H1 (cell line): ENCODE results near the gene DUS4L. TPM values are rescaled to one million over a fixed set of nuclear protein-coding genes. Genes with fewer than 3 reads are reported as not detected.

Source experiments
- CTCF ChIA-PET: fragments of 300-600 bp; sonication (Branson Sonifier 250); formaldehyde crosslinking; loops from one replicate; lab custom pipeline; 2021; ENCODE audit not compliant: partially characterized antibody; lab: Charles Lee
- POLR2A ChIA-PET: fragments of 300-600 bp; sonication (Branson Sonifier 250); formaldehyde crosslinking; loops from one replicate; lab custom pipeline; 2021; ENCODE audit warnings: inconsistent platforms; ENCODE audit not compliant: partially characterized antibody; lab: Charles Lee
- DNase-seq, 2 experiments: peaks; one replicate each; pipeline versions ENCODE4 v3.0.0 to v3.0.0-alpha.2; 2010 to 2022; ENCODE audit warnings: low spot score in 2 of 2, low read depth in 1 of 2, mixed read lengths in 1 of 2
- FAIRE-seq: peaks from 2 replicates; lab custom pipeline; 2011; peaks lifted over from hg19 to GRCh38; lab: Jason Lieb, UNC
- H2AFZ ChIP-seq: 2 replicates; pipeline ENCODE4 v1.8.1; 2012; ENCODE audit warnings: low read length, inconsistent platforms
- H2AK5ac ChIP-seq: 2 replicates; pipeline ENCODE4 v1.6.1; 2013; ENCODE audit warnings: low read depth, low read length
- H2BK120ac ChIP-seq: replicated peaks from 2 replicates; pipeline ENCODE3; 2013; ENCODE audit warnings: low read depth, low read length, inconsistent platforms
- H2BK12ac ChIP-seq: 2 replicates; pipeline ENCODE4 v1.6.1; 2013; ENCODE audit warnings: low read depth, low read length
- H2BK15ac ChIP-seq: 2 replicates; pipeline ENCODE4 v1.6.1; 2013; ENCODE audit warnings: low read length
- H2BK20ac ChIP-seq: 2 replicates; pipeline ENCODE4 v1.6.1; 2013; ENCODE audit warnings: low read length
- H2BK5ac ChIP-seq: 2 replicates; pipeline ENCODE4 v1.6.1; 2013; ENCODE audit warnings: low read depth, low read length
- H3K14ac ChIP-seq: 2 replicates; pipeline ENCODE4 v1.6.1; 2013; ENCODE audit warnings: inconsistent platforms; ENCODE audit not compliant: insufficient read length
- H3K18ac ChIP-seq: 2 replicates; pipeline ENCODE4 v1.6.1; 2013; ENCODE audit warnings: low read length; ENCODE audit errors: extremely low read depth
- H3K23ac ChIP-seq: 2 replicates; pipeline ENCODE4 v1.6.1; 2013; ENCODE audit warnings: inconsistent platforms; ENCODE audit not compliant: insufficient read length
- H3K23me2 ChIP-seq: 2 replicates; pipeline ENCODE4 v1.6.1; 2013; ENCODE audit warnings: low read depth, low read length
- H3K27ac ChIP-seq: 2 replicates; pipeline ENCODE4 v1.6.1; 2011; ENCODE audit warnings: low read depth, low read length, inconsistent platforms
- H3K27me3 ChIP-seq, 4 experiments: replicated peaks in 1 of 4; 1 replicate in 1 of 4; 2 replicates in 3 of 4; pipeline versions ENCODE4 v1.6.1 to v1.8.1; 2011 to 2013; ENCODE audit warnings: low read length in 3 of 4, mild to moderate bottlenecking in 3 of 4, inconsistent platforms in 2 of 4, mixed read lengths in 2 of 4, moderate library complexity in 1 of 4; ENCODE audit not compliant: control insufficient read depth in 3 of 4, insufficient read depth in 3 of 4; ENCODE audit errors: extremely low read depth in 1 of 4
- H3K36me3 ChIP-seq, 4 experiments: 2 replicates each; pipeline versions ENCODE4 v1.6.1 to v1.8.1; 2011 to 2013; ENCODE audit warnings: mild to moderate bottlenecking in 4 of 4, low read length in 3 of 4, moderate library complexity in 2 of 4, control low read depth in 1 of 4, inconsistent platforms in 1 of 4; ENCODE audit not compliant: insufficient read depth in 4 of 4, control insufficient read depth in 2 of 4
- H3K4ac ChIP-seq: replicated peaks from 2 replicates; pipeline ENCODE3; 2013; ENCODE audit warnings: low read length, low read depth, mixed read lengths, inconsistent platforms; ENCODE audit not compliant: insufficient read length
- H3K4me1 ChIP-seq, 4 experiments: replicated peaks in 1 of 4; 1 replicate in 1 of 4; 2 replicates in 3 of 4; pipeline versions ENCODE4 v1.6.1 to v1.8.1; 2011 to 2013; ENCODE audit warnings: low read length in 3 of 4, inconsistent platforms in 2 of 4, mixed read lengths in 1 of 4; ENCODE audit not compliant: insufficient read depth in 4 of 4, control insufficient read depth in 3 of 4
- H3K4me2 ChIP-seq, 2 experiments: 2 replicates each; pipeline versions ENCODE4 v1.6.1 to v1.8.1; 2011 to 2013; ENCODE audit warnings: low read depth in 2 of 2, low read length in 2 of 2, control low read depth in 1 of 2, inconsistent platforms in 1 of 2, mild to moderate bottlenecking in 1 of 2; ENCODE audit not compliant: insufficient read depth in 1 of 2
- H3K4me3 ChIP-seq, 4 experiments: fragments of 200-600, 300-600 bp in 1 of 4; sonication (generic), shearing (Covaris generic), sonication (Bioruptor Twin) in 1 of 4; 2 replicates each; pipeline versions ENCODE4 v1.5.1 to v1.8.1; 2011 to 2016; ENCODE audit warnings: low read length in 4 of 4, low read depth in 3 of 4, control low read depth in 2 of 4, inconsistent platforms in 2 of 4, mild to moderate bottlenecking in 2 of 4, mixed read lengths in 1 of 4, moderate library complexity in 1 of 4; ENCODE audit not compliant: insufficient read depth in 2 of 4; ENCODE audit errors: extremely low read depth in 1 of 4
- H3K56ac ChIP-seq: replicated peaks from 2 replicates; pipeline ENCODE3; 2013; ENCODE audit warnings: low read depth, mild to moderate bottlenecking, mixed read lengths, low read length, inconsistent platforms; ENCODE audit not compliant: insufficient read length
- H3K79me1 ChIP-seq: 2 replicates; pipeline ENCODE4 v1.6.1; 2013; ENCODE audit warnings: low read depth, low read length, control low read depth
- H3K79me2 ChIP-seq, 2 experiments: 2 replicates each; pipeline versions ENCODE4 v1.6.1 to v1.8.1; 2012 to 2013; ENCODE audit warnings: low read length in 2 of 2, mild to moderate bottlenecking in 2 of 2, inconsistent platforms in 1 of 2; ENCODE audit not compliant: insufficient read depth in 2 of 2, control insufficient read depth in 1 of 2
- H3K9ac ChIP-seq, 4 experiments: replicated peaks in 1 of 4; 1 replicate in 1 of 4; 2 replicates in 3 of 4; pipeline versions ENCODE4 v1.6.1 to v1.8.1; 2011 to 2013; ENCODE audit warnings: low read depth in 3 of 4, low read length in 3 of 4, control low read depth in 2 of 4, mild to moderate bottlenecking in 2 of 4, moderate library complexity in 2 of 4, inconsistent platforms in 1 of 4; ENCODE audit errors: extremely low read depth in 1 of 4
- H3K9me3 ChIP-seq, 2 experiments: 2 replicates each; pipeline versions ENCODE4 v1.6.1 to v1.8.1; 2012 to 2013; ENCODE audit warnings: mild to moderate bottlenecking in 2 of 2, moderate library complexity in 2 of 2, control low read depth in 1 of 2, inconsistent platforms in 1 of 2, low read depth in 1 of 2, low read length in 1 of 2, mixed read lengths in 1 of 2; ENCODE audit not compliant: insufficient read depth in 2 of 2
- H4K20me1 ChIP-seq, 2 experiments: replicated peaks in 1 of 2; 2 replicates each; pipeline versions ENCODE3 to v1.8.1; 2011 to 2013; ENCODE audit warnings: inconsistent platforms in 2 of 2, low read length in 2 of 2, mild to moderate bottlenecking in 1 of 2; ENCODE audit not compliant: insufficient read depth in 2 of 2, control insufficient read depth in 1 of 2
- H4K5ac ChIP-seq: 2 replicates; pipeline ENCODE4 v1.6.1; 2013; ENCODE audit warnings: low read length, low read depth, mixed read lengths, inconsistent platforms; ENCODE audit not compliant: insufficient read length
- H4K8ac ChIP-seq: 2 replicates; pipeline ENCODE4 v1.8.0; 2013; ENCODE audit warnings: mild to moderate bottlenecking, moderate library complexity, low read length, inconsistent platforms; ENCODE audit not compliant: insufficient read depth; ENCODE audit errors: extremely low read depth
- H4K91ac ChIP-seq: replicated peaks from 2 replicates; pipeline ENCODE3; 2013; ENCODE audit warnings: low read length, mixed read lengths, inconsistent platforms; ENCODE audit not compliant: insufficient read length
- BRCA1 ChIP-seq: IDR thresholded peaks from 2 replicates; pipeline ENCODE4 v1.6.1; 2012; ENCODE audit warnings: low read depth, low read length, improper control_type of control experiment
- GTF2F1 ChIP-seq: IDR thresholded peaks from 2 replicates; pipeline ENCODE4 v1.6.1; 2012; ENCODE audit warnings: low read depth, low read length, improper control_type of control experiment, borderline replicate concordance
- KDM1A ChIP-seq: fragments of 200-600, 300-600 bp; sonication (generic); IDR thresholded peaks from 2 replicates; pipeline ENCODE4 v1.7.1; 2016; ENCODE audit warnings: mild to moderate bottlenecking, low read length, borderline replicate concordance
- KDM5A ChIP-seq: fragments of 200-600 bp; IDR thresholded peaks from 2 replicates; pipeline ENCODE4 v1.7.1; 2012; ENCODE audit warnings: mild to moderate bottlenecking, low read length, inconsistent platforms, mixed read lengths
- RFX5 ChIP-seq: IDR thresholded peaks from 2 replicates; pipeline ENCODE4 v1.6.1; 2011; ENCODE audit warnings: low read depth, low read length, improper control_type of control experiment, borderline replicate concordance
- RNF2 ChIP-seq: fragments of 200-900, 300-1000 bp; sonication (generic); IDR thresholded peaks from 2 replicates; pipeline ENCODE4 v1.7.1; 2016; ENCODE audit warnings: borderline replicate concordance, low read depth, mild to moderate bottlenecking, antibody characterized with exemption, low read length; ENCODE audit not compliant: poor library complexity, severe bottlenecking; ENCODE audit errors: missing control alignments
- SIRT6 ChIP-seq: IDR thresholded peaks from one replicate; pipeline ENCODE4 v1.7.1; 2012; ENCODE audit warnings: low read length, inconsistent platforms
- SP4 ChIP-seq: IDR thresholded peaks from 2 replicates; pipeline ENCODE4 v1.6.1; 2012; ENCODE audit warnings: low read length, inconsistent platforms
- SRF ChIP-seq: IDR thresholded peaks from 2 replicates; pipeline ENCODE4 v1.6.1; 2011; ENCODE audit warnings: mild to moderate bottlenecking, low read depth, low read length, moderate library complexity
- ZNF274 ChIP-seq: IDR thresholded peaks from 2 replicates; pipeline ENCODE4 v1.7.0; 2012; ENCODE audit warnings: low read length, borderline replicate concordance; ENCODE audit errors: extremely low read depth
- WGBS, 2 experiments: shearing (Covaris generic) in 1 of 2; methylation state at CpG; one replicate each; pipeline versions ENCODE4 v1.1.6 to v1.1.7; 2013 to 2015; ENCODE audit warnings: low lambda C conversion rate in 2 of 2, mixed read lengths in 2 of 2, inconsistent platforms in 1 of 2, low coverage in 1 of 2, missing lambda C conversion rate in 1 of 2; ENCODE audit not compliant: insufficient replicate concordance in 2 of 2, insufficient coverage in 1 of 2, insufficient read length in 1 of 2; ENCODE audit errors: extremely low coverage in 1 of 2, missing lambda C conversion rate in 1 of 2; 5-methylcytosine and 5-hydroxymethylcytosine counted together
- polyA plus RNA-seq, 7 experiments: library from polyadenylated mRNA; depleted of rRNA in 3 of 7; stranded (reverse) in 5 of 7; unstranded in 2 of 7; fragments of >200 nt in 5 of 7; fragments of 200-250 nt in 2 of 7; gene quantifications; 1 replicate in 5 of 7; 2 replicates in 1 of 7; 4 replicates in 1 of 7; pipeline versions ENCODE4 v1.2.1 to v1.2.3, GENCODE V29; 2011 to 2013; ENCODE audit warnings: missing spikeins in 2 of 7, mixed read lengths in 2 of 7
- total RNA-seq: library from RNA; stranded (reverse); fragmentation: NEBNext Ultra II Directional; extraction: Animal tissue kit (Norgen Biotek cat#: 25700); gene quantifications from 2 replicates; pipeline ENCODE4 v1.2.1, GENCODE V29; 2021

The DUS4L gene
- total and polyA plus RNA-seq, 2 of the 8 experiments (the other 6 are each of a cell fraction or from before 2014, with no cell fraction given) = 6.1 to 11.5 TPM

DNA sequence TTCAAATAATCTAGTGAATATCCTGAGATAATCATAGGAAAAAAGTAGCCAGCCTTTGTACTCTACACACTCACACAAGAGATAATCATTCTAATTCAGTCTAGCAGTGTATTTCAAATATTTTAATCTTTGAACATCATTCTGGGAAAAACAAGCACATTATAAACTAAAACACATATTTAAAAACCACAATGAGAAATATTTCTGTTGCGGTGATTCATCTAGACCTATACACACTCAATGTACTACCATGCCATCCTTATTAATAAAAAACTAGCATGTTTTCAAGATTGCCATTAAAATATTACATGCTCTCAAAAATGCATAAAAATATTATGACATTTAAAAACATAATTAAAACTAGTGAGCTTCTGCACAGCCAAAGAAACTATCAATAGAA, 11.8 kb upstream of the DUS4L start:
- H3K4ac ChIP-seq = no peak overlapping the region

More for the DNA sequence above, 11.8 kb upstream of the DUS4L start:
- no peaks in the 10 kb centered on the region for H4K20me1 ChIP-seq
- no peak overlapping the region for H2BK12ac ChIP-seq
- H2BK15ac ChIP-seq = no peak overlapping the region
- H3K4me2 ChIP-seq = no peak overlapping the region
- H4K5ac ChIP-seq = no peak overlapping the region
- 88% methylated on average over 1 of the region's 1 CpG; no CpG with 5 or more reads in 1 of the 2 experiments for WGBS, 2 experiments
- H2BK20ac ChIP-seq = no peak overlapping the region
- H2AFZ ChIP-seq = no peak overlapping the region
- no peaks in the 10 kb centered on the region for H3K9me3 ChIP-seq
- H3K18ac ChIP-seq = no peak overlapping the region
- H3K79me1 ChIP-seq = no peaks in the 10 kb centered on the region
- H3K4me3 ChIP-seq = no peak overlapping the region
- H3K27me3 ChIP-seq = no peaks in the 10 kb centered on the region
- no peak overlapping the region for H3K56ac ChIP-seq
- H2BK120ac ChIP-seq = no peak overlapping the region
- no peak for DNase-seq
- no peak for FAIRE-seq
- no peak overlapping the region for H3K14ac ChIP-seq
- POLR2A ChIA-PET = no interaction called here
- H4K8ac ChIP-seq = no peak overlapping the region
- H3K23me2 ChIP-seq = peaks cover 2% of the 10 kb centered on the region; the same call in 1 of the 2 replicates
- H2BK5ac ChIP-seq = no peak overlapping the region
- H3K27ac ChIP-seq = no peak overlapping the region
- H3K36me3 ChIP-seq = peaks cover 0 to 22% (median 3%) of the 10 kb centered on the region in 4 experiments; a peak in 6 of 8 replicates
- TF ChIP-seq SRF = no peak
- no peak for TF ChIP-seq KDM1A
- no peak for TF ChIP-seq BRCA1
- no peak for TF ChIP-seq KDM5A
- no peak for TF ChIP-seq RNF2
- TF ChIP-seq RFX5 = no peak
- no peak for TF ChIP-seq GTF2F1
- no peak for TF ChIP-seq ZNF274
- no peak for TF ChIP-seq SP4
- no peak for TF ChIP-seq SIRT6
- H2AK5ac ChIP-seq = no peak overlapping the region
- H3K79me2 ChIP-seq = peaks cover 0 to 12% of the 10 kb centered on the region in 2 experiments; a peak in 2 of 4 replicates
- CTCF ChIA-PET = no interaction called here
- H3K23ac ChIP-seq = no peak overlapping the region
- H3K9ac ChIP-seq = no peak overlapping the region
- H4K91ac ChIP-seq = no peak overlapping the region
- H3K4me1 ChIP-seq = no peaks in the 10 kb centered on the region
